ENCODE results near the gene TRABD2A.

DNA sequence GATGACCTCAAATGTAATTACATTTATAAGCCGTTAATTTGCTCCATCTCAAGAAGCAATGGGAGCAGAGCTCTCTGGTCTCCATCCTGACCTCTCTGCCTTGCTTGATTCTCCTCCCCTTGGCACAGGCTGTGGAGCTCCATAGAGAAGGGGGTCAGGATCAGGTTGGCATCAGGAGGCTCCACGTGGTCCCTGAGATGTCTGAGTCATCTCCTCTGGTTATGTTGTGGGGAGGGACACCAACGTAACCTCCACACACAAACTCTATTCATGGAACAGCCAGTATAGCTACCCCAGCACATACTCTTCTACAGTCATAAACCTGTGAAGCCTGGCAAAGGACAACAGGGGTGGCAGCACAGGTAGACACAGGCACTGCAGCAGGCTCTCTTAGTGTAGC lies 29.0 kb downstream of the TRABD2A start:
- TF ChIP-seq EZH2 (IDR thresholded peaks at IDR 0.05; ENCODE audit: insufficient read depth, poor library complexity, severe bottlenecking) (no peak), EZH2phosphoT487 (IDR thresholded peaks at IDR 0.05; ENCODE audit: insufficient read depth, low read depth) (no peak)

All from GM23248 (cell line).